Kidney (tissue), 14 donors: ENCODE measurements around the gene MSI2. TPM values are rescaled to one million over a fixed set of nuclear protein-coding genes. Genes with fewer than 3 reads are reported as not detected.
A peak's percentile ranks its signal among the peaks of the same experiment; 100 is the strongest.

Experiments used
- DNase-seq, 5 donors: peaks; one replicate each; pipeline ENCODE4 v3.0.0-alpha.2; 2013 to 2020
- FAIRE-seq: peaks from 2 replicates; lab custom pipeline; 2012; peaks lifted over from hg19 to GRCh38; lab: Jason Lieb, UNC
- H3K27ac ChIP-seq, 2 donors: one replicate each; pipeline ENCODE4 v1.7.0; 2013; ENCODE audit warnings: low read depth in 2 of 2, low read length in 2 of 2, inconsistent platforms in 1 of 2
- H3K27me3 ChIP-seq: one replicate; pipeline ENCODE4 v1.7.1; 2013; ENCODE audit warnings: low read length, inconsistent platforms; ENCODE audit not compliant: control insufficient read depth, insufficient read depth
- H3K36me3 ChIP-seq, 3 donors: one replicate each; pipeline versions ENCODE4 v1.7.0 to v1.7.1; 2013; ENCODE audit warnings: low read length in 3 of 3, control low read depth in 1 of 3, inconsistent platforms in 1 of 3; ENCODE audit not compliant: insufficient read depth in 3 of 3, control insufficient read depth in 2 of 3
- H3K4me1 ChIP-seq, 3 donors: one replicate each; pipeline versions ENCODE4 v1.7.0 to v1.7.1; 2013; ENCODE audit warnings: low read length in 3 of 3, inconsistent platforms in 1 of 3, low read depth in 1 of 3; ENCODE audit not compliant: control insufficient read depth in 2 of 3, insufficient read depth in 2 of 3
- H3K4me3 ChIP-seq, 3 donors: one replicate each; pipeline versions ENCODE4 v1.7.0 to v1.8.1; 2013; ENCODE audit warnings: low read length in 3 of 3, control low read depth in 1 of 3, inconsistent platforms in 1 of 3
- H3K9ac ChIP-seq, 3 donors: one replicate each; pipeline versions ENCODE4 v1.7.0 to v1.7.1; 2013; ENCODE audit warnings: low read length in 3 of 3, control low read depth in 1 of 3, inconsistent platforms in 1 of 3
- H3K9me3 ChIP-seq, 3 donors: one replicate each; pipeline versions ENCODE4 v1.7.0 to v1.7.1; 2013; ENCODE audit warnings: low read length in 3 of 3, control low read depth in 1 of 3, inconsistent platforms in 1 of 3; ENCODE audit not compliant: control insufficient read depth in 2 of 3, insufficient read depth in 1 of 3
- intact Hi-C: fragments of 100-400 bp; cut with DNase I; formaldehyde crosslinking; loops from one replicate; pipeline ENCODE4 v1.11.1; 2022
- polyA plus RNA-seq: library from polyadenylated mRNA; stranded (reverse); fragments of 350-450 nt; fragmentation: Illumina TruSeq; extraction: RNeasy Lipid Tissue Mini Kit (QIAGEN cat#74804); gene quantifications from one replicate; pipeline ENCODE4 v1.2.3, GENCODE V29; 2014; ENCODE audit warnings: low read depth, low replicate concordance; ENCODE audit not compliant: insufficient read depth
- total RNA-seq: library from RNA; stranded (reverse); fragmentation: NEBNext Ultra II Directional; extraction: Animal tissue kit (Norgen Biotek cat#: 25700); gene quantifications from one replicate; pipeline ENCODE4 v1.2.1, GENCODE V29; 2021
- TF ChIP-seq, protein P1 (sequence below): IDR thresholded peaks from 3 replicates; pipeline ENCODE4 v1.5.1; 2012; ENCODE audit warnings: mild to moderate bottlenecking, moderate library complexity, borderline replicate concordance; ENCODE audit not compliant: insufficient read depth; ENCODE audit errors: extremely low read depth
- donor health status: control.
- donor health status: control.
- donor health status: control.
- donor health status: control.
- donor health status: control.
- donor health status: DM: yes; HTN: yes; CAD: no.
- donor health status: Normal renal cell carcinoma (clear cell type).

The MSI2 gene
- total and polyA plus RNA-seq, 2 donors from 2014 or later = 69.2 to 151 TPM

DNA sequence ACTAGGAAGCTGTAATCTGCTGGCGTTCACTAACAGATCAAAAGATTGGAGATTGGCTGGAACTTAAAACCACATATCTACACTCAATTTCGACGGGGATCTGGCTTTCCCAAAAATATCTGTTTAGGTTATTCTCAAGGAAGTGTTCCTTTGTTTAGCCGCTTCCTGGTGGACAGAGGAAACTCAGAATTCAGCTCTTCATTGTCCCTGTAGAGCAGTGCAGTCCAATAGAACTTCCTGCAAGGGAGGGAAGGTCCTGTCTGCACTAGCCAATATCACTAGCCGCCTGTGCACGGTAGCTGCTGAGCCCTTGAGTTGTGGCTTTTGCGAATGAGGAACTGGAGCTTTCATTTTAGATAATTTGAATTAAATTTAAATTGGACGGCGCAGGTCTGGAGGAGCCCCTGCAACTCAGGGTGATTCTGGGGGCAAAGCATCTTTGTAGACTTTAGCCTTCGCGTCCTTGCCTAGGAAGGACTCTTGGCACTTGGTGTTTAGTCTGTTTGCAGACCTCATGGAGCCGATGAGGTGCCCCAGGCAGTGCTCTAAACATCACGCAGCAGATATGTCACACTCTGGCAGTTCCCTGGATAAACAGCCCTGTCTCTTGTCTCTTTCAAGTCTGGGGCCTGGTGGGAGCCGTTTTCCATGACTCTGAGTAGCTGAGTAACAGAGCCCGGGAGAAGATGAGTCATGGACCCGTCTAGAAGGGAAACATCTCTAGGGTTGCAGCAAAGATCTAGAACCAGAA lies 366.5 kb downstream of the MSI2 start:
- no peaks in the 10 kb centered on the region for H3K9me3 ChIP-seq
- peaks cover 0 to 38% (median 33%) of the 10 kb centered on the region in 3 donors for H3K4me1 ChIP-seq
- TF ChIP-seq, protein P1, sequence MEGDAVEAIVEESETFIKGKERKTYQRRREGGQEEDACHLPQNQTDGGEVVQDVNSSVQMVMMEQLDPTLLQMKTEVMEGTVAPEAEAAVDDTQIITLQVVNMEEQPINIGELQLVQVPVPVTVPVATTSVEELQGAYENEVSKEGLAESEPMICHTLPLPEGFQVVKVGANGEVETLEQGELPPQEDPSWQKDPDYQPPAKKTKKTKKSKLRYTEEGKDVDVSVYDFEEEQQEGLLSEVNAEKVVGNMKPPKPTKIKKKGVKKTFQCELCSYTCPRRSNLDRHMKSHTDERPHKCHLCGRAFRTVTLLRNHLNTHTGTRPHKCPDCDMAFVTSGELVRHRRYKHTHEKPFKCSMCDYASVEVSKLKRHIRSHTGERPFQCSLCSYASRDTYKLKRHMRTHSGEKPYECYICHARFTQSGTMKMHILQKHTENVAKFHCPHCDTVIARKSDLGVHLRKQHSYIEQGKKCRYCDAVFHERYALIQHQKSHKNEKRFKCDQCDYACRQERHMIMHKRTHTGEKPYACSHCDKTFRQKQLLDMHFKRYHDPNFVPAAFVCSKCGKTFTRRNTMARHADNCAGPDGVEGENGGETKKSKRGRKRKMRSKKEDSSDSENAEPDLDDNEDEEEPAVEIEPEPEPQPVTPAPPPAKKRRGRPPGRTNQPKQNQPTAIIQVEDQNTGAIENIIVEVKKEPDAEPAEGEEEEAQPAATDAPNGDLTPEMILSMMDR = no peak
- no peak overlapping the region for H3K9ac ChIP-seq
- no peak for FAIRE-seq
- H3K4me3 ChIP-seq = no peak overlapping the region
- peak overlapping the region; percentile 9 to 49 for H3K27ac ChIP-seq
- intact Hi-C loops = no loop called here
- peaks cover 0 to 2% (median 0%) of the 10 kb centered on the region in 3 donors for H3K36me3 ChIP-seq
- DNase-seq = peak in 4 of 5 donors; percentile 35 to 66 (median 60)
- H3K27me3 ChIP-seq = no peaks in the 10 kb centered on the region

DNA sequence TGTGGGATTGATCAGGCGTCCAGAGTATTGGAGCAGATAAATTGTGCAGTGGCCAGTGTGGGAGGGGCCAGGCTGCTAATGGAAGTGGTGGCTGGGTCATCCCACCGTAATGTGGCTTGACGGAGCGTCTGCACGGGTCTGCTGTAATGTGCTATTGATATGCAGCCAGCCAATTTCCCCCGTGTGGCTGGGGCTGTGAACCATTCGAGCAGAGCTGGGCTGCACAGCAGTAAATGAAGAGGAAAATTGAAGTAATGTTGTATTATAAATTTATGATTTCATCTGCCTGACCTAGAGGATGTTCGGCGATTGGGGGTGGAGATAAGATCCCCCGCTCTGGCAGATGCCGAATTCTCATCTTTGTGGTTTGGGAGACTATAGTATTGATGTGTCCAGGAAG lies 367.3 kb downstream of the MSI2 start:
- Histone ChIP-seq H3K4me1 (peaks cover 0 to 38% (median 33%) of the 10 kb centered on the region in 3 donors), H3K27ac (peak overlapping the region in 1 of 2 donors; percentile 43), H3K36me3 (peaks cover 0 to 2% (median 0%) of the 10 kb centered on the region in 3 donors), H3K4me3 (no peak overlapping the region), H3K27me3 (no peaks in the 10 kb centered on the region), H3K9me3 (no peaks in the 10 kb centered on the region), H3K9ac (no peak overlapping the region)
- FAIRE-seq (no peak), DNase-seq (peak in 3 of 5 donors; percentile 30 to 52 (median 52))
- intact Hi-C loops = no loop called here
- TF ChIP-seq, protein P1 = no peak

DNA sequence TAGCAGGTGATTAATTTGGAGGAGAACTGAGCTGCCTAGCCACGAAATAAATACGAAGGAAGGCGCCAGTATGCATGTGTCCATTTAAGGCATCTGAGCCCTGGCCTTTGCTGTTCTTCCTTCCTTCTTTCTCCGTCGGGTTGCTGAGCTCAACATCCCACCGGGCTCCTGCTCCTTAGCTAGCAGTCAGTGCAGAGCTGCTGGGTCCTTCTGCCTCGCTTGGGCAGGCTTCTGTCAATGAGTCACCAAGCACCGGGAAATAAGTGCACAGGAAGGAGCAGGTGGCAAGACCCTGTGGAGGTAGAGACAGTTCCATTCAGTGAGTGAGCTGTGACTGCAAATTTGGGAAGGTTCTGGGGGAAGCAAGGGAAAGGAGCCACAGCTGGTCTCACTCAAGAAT lies 368.1 kb downstream of the MSI2 start:
- FAIRE-seq (no peak), DNase-seq (peak in 4 of 5 donors; percentile 66 to 84 (median 76))
- Histone ChIP-seq H3K27ac (peak overlapping the region; percentile 51 to 78), H3K36me3 (peaks cover 0 to 2% (median 0%) of the 10 kb centered on the region in 3 donors), H3K4me3 (no peak overlapping the region), H3K27me3 (no peaks in the 10 kb centered on the region), H3K9me3 (no peaks in the 10 kb centered on the region), H3K4me1 (peaks cover 0 to 38% (median 33%) of the 10 kb centered on the region in 3 donors), H3K9ac (peak overlapping the region in 1 of 3 donors; percentile 22)
- intact Hi-C loops = no loop called here
- TF ChIP-seq, protein P1 = no peak
